ENCODE data around the gene WDR86. TPM values are rescaled to one million over a fixed set of nuclear protein-coding genes. Genes with fewer than 3 reads are reported as not detected.

WDR86 gene
- total and polyA plus RNA-seq, 2 of the 8 experiments (the other 6 are each of a cell fraction or from before 2014, with no cell fraction given) = 12.7 to 15.8 TPM

DNA sequence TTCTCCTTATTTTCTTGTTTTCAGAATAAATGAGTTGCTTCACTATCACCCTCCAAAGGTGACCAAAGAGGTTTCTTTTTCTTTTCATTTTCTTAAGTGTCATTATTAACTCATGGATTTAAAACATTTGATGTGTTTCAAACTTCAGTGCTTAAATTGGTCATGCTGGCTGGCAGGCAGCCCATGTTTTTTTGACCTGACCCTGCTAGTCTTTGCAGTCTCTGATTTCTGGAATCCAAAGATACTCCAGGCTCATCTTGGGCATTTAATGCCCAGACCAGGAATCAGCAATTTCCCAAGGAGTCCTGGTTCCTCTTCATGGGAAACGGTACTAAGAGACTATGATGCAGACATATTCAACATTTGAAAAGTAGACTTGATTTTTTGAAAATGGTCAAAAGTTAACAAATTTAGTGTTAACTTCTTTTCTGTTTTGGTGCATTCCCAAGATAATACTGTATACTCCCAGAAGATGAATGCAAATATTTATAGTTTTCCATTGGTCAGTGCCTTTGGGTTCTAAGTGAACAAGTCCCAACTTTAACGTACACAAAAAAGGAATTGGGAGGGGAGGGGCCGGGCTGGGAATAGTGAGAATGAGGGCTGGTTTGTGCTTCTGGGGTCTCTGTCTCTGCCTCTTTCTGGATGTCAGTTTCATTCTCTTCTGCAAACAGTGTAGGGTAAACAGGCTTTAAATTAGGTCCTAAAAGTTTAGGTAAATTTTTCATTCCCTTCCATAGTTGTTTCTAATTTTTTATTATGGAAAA, 48.5 kb downstream of the WDR86 start (continued):
- TF ChIP-seq, protein P1, sequence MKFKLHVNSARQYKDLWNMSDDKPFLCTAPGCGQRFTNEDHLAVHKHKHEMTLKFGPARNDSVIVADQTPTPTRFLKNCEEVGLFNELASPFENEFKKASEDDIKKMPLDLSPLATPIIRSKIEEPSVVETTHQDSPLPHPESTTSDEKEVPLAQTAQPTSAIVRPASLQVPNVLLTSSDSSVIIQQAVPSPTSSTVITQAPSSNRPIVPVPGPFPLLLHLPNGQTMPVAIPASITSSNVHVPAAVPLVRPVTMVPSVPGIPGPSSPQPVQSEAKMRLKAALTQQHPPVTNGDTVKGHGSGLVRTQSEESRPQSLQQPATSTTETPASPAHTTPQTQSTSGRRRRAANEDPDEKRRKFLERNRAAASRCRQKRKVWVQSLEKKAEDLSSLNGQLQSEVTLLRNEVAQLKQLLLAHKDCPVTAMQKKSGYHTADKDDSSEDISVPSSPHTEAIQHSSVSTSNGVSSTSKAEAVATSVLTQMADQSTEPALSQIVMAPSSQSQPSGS (IDR thresholded peaks at IDR 0.05; ENCODE audit: low read length) = no peak
- no peak for TF ChIP-seq BRCA1 (IDR thresholded peaks at IDR 0.05; ENCODE audit: low read depth, low read length)
- no peak for TF ChIP-seq SIRT6 (IDR thresholded peaks at IDR 0.05; ENCODE audit: low read length)
- no peak for TF ChIP-seq KDM5A (IDR thresholded peaks at IDR 0.05; ENCODE audit: low read length)
- TF ChIP-seq TCF12 (IDR thresholded peaks at IDR 0.05; ENCODE audit: low read depth, low read length) = no peak
- TF ChIP-seq HDAC6 (IDR thresholded peaks at IDR 0.05; ENCODE audit: low read depth, low read length) = no peak
- TF ChIP-seq SIN3A (conservative IDR thresholded peaks at IDR 0.05 in 1 of 2, IDR thresholded peaks at IDR 0.05 in 1 of 2; ENCODE audit: low read depth in 1 of 2, low read length in 2 of 2) = no peak
